GM21825 (cell line): ENCODE measurements around the gene TBC1D5.
"Not testable (repeated sequence)": the region's sequence is repeated elsewhere in the genome, so short reads cannot be mapped to it uniquely, and the experiment has no call there.

Experiments used
- ATAC-seq: cut with Tn5 transposase; IDR thresholded peaks from one replicate; pipeline ENCODE4 v1.9.1; 2021; ENCODE audit warnings: mild to moderate bottlenecking, moderate library complexity; ENCODE audit not compliant: unreplicated experiment

Gene TBC1D5

DNA sequence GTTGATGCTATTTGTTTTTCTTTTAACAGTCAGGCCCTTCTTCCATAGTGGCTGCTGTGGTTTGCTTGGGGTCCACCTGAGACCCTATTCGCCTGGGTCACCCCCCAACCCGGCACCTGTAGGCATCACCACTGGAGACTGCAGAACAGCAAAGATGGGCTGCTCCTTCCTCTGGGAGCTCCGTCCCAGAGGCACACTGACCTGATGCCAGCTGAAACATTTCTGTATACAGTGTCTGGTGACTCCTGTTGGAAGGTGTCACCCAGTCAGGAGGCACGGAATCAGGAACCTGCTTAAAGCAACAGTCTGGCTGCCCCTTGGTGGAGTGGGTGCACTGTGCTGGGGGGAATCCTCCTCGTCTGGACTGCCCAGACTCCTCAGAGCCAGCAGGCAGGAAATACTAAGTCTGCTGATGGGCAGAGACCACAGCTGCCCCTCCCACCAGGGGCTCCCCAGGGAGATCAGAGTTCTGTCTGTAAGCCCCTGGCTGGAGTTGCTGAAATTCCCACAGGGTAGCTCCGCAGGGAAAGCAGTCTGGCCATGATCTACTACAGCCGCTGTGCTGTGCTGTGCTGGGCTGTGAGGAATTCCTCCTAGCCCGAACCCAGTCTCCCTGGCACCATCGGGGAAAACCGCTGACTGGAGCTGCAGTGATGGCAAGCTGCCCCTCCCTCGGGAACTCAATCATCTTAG is 248.2 kb downstream of the TBC1D5 start:
- no peak for ATAC-seq

DNA sequence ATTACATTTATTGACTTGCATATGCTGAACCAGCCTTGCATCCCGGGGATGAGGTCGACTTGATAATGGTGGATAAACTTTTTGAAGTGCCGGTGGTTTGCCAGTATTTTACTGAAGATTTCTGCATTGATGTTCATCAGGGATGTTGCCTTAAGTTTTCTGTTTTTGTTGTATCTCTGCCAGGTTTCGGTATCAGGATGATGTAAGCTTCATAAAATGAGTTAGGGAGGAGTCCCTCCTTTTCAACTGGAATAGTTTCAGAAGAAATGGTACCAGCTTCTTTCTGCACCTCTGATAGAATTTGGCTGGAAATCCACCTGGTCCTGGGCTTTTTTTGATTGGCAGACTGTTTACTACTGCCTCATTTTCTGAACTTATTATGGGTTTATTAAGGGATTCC is 250.8 kb downstream of the TBC1D5 start:
- ATAC-seq, result no peak

DNA sequence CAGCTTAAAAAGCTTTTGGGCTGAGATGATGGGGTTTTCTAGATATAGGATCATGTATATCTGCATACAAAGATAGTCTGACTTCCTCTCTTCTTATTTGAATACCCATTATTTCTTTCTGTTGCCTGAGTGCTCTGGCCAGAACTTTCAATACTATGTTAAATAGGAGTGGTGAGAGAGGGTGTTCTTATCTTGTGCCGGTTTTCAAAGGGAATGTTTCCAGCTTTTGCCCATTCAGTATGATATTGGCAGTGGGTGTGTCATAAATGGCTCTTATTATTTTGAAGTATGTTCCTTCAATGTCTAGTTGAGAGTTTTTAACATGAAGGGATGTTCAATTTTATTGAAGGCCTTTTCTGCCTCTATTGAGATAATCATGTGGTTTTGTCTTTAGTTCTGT is 251.2 kb downstream of the TBC1D5 start:
- not testable (repeated sequence) for ATAC-seq

DNA sequence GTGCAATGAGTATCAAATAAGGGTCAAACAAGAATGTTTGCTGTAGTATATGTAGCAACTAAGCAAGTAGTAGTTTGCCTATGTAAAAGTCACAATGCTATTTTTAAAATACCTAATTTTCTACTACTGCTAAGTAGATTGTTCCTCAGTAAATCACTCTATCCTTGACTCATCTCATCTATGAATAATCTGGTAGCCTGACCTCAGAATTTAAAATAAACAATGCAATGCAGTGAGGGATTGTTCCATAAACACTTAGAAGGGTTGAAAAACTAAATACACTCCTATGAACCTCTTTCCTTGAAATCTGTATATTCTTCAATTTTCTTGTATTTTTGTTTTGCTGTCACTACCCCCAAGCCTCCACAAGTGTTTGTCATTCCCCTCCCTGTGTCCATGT is 253.3 kb downstream of the TBC1D5 start:
- no peak for ATAC-seq

DNA sequence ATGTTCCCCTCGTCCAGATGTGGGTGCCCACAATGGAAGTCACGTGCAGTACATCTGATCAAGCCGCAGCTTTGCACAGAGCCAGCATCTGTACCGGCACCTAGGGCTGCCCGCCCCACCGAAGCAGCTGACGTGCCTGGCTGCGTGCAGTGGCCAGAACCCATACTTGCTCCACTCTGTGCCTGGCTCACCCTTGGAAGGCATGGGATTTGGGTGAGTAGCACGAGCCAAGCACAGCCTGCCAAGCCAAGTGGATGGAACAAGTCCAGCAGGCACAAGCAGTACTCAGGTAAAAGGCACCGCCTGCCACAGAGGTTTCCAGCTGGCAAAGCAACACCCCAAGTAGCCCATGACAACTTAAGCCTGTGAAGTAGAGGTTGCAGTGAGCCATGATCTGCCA is 261.3 kb downstream of the TBC1D5 start:
- ATAC-seq, result no peak

DNA sequence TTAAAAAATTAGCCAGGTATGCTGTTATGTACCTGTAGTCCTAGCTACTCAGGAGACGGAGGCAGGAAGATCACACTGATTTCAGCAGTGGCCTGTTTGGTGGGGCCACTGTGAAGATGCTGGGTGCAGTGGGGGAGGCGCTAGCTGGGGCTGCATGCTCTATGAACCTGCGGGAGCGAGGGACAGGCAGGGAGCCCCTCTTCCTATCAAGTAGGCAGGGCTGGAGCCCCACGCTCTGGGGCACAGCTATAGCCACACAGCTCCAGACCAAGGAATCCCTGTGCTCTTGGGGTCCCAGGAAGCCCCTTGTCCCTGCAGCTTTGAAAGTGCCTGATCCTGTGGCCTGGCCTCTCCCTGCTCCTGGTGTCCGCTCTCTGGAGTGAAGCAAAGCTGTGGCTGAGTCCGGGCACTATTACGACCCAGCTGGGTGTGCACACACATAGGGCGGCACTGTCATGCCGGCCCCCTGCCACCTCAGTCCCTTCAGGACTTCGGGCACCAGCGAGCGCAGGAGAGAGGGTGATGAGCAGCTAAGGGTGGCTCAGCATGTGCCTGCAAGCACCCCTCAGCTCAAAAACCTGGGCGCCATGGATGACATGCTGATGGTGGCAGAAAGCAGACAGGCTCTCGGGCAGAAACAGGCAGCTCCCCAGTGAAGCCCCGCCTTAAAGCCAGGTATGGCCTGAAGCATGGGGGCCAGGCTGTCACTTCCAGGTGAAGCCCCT is 262.6 kb downstream of the TBC1D5 start:
- ATAC-seq, result no peak

DNA sequence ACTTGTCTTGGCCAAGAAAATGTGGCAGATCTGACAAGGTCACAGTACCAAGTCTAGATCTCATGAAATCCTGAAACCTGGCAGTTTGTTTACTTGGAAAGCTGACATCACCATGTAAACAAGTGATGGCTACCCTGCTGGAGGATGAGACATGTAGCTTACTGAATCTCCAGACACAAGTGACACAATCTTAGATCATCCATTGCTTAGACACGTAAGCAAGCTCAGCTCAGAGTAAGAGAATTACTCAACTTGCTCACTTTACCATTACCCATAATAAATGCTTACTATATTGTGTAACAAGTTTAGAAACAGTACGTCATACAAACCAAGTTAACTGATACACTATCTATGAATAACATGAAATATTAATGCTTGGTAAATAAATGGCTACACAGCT is 263.8 kb downstream of the TBC1D5 start:
- no peak for ATAC-seq

DNA sequence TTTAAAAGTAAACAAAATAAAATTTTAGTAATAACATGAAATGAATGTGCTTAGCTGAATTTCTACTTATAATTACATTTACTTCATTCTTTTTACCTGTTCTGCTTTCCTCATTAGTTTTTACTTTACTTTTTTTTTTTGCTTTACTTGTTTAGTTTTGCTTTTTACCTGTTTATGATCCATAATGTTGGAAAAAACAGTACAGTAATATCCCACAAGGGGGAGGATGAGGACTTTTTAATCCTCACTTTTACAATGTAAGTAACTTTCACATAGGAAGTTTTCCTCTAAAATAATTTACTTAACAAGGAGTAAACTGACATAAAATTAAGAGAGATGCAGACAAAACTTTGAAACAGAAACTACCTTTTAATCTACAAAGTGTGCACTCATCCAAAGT is 268.7 kb downstream of the TBC1D5 start:
- no peak for ATAC-seq

DNA sequence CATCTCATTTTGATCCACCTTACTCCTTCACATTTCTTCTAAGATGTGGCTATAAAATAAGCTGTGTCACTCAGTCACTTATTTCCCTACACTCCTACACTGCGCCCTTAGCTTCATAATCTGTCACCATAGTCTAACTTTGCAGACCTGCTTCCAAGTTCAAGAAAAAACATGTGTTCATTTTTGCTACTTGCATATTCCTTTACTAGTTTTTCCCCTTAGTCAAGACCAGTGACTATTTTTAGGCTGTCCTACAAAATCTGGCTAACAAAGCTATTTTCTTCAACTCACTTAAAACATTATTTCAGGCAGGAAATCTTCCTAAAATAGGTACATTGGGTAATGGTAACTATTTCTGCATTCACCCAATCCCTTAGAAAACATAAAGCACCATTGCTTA is 272.5 kb downstream of the TBC1D5 start:
- ATAC-seq, result no peak

DNA sequence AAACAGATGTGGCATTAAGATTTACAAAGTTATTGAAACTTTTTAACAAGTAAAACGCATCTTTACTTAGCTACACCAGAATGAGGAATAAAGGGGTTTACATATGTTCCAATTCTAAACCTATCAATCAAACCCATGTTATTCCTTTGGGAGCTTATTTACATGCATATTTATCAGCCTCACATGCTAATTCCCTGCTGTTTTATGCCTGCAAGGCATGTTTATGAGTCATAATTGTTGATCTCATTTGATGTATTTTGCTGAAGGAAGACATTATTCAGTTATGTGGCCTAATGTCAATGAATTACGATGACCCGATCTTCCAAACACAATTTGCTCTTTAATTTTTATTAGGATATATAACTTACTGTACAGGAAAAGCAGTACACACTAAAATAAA is 272.9 kb downstream of the TBC1D5 start:
- ATAC-seq, result no peak

DNA sequence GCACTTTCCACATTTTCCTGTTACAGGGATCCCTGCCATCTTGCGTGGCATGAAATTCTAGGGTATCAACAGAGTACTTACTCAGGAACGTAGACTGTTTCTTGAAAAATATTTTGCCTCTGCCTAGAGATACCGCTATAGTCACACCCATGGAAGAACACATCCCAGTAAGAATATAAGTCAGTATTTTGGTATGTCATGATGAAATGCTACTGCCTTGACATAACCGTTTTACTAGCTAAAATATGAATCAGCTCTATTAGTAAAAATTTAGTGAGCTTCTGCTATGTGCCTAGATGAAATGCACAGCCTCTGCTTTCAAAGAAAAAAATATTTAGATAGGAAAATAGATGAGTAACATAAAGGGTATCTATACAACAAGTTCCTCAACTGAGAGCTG is 276.4 kb downstream of the TBC1D5 start:
- no peak for ATAC-seq

DNA sequence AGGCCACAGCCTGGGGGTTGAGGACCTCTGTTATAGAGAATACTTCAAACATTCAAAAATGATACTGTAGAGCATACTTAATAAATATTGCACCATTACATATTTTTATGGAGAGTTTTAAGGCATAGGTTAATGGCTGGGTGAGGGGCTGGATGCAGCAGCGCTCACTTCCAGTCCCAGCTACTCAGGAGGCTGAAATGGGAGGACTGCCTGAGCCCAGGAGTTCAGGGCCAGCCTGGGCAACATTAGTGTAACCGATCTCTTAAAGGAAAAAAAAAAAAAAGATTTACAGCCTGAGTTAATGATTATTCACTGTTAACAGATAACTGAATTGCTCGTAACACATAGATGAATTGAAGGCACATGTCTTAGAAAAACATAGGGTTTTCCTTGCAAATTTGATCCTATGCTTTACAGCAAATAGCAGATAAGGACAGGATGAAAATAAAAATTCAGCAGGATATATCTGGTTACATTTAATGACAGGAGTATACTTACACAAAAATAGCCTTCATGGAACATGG is 282.9 kb downstream of the TBC1D5 start:
- ATAC-seq, result no peak

DNA sequence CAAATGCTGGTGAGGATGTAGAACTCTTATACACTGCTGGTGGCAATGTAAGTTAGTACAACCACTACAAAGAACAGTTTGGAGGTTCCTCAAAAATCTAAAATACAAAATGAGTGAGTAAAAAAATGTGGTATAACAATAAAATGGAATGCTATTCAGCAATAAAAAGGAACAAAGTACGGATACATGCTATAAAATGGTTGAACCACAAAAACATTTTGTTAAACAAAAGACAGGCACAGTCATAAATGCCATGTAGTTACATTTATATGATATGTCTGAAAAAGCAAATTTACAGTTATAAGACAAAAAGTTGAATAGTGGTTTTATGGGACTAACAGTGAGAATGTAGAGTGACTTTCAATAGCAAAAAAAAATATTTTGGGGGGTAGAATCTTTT is 285.8 kb downstream of the TBC1D5 start:
- no peak for ATAC-seq

DNA sequence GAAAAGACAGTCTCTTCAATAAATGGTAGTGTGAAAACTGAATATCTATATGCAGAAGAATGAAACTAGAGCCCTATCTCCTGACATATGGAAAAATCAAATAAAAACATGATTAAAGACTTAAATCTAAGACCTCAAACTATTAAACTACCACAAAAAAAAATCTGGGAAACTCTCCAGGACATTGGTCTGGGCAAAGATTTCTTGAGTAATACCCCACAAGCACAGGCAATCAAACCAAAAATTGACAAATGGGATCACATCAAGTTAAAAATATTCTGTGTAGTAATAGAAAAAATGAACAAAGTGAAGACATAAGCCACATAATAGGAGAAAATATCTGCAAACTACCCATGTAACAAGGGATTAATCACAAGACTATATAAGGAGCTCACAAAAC is 286.4 kb downstream of the TBC1D5 start:
- no peak for ATAC-seq

DNA sequence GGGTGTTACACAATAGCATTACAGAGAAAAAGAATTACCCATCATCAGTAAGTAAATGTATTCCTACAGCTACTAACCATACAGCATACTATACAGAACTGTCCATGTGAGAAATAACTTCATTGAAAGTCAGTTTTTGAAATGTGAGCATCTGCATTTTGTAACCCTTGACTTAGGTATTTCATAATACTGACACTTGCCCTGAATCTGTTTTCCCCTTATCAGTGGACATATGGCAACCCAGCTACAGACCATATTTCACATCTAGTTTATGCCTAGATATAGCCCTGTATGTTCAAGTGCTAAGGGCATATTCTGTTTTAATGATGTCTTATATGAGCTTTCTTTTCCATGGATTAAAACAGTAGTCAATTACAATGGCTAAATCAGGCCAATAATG is 297.6 kb downstream of the TBC1D5 start:
- ATAC-seq, result no peak

DNA sequence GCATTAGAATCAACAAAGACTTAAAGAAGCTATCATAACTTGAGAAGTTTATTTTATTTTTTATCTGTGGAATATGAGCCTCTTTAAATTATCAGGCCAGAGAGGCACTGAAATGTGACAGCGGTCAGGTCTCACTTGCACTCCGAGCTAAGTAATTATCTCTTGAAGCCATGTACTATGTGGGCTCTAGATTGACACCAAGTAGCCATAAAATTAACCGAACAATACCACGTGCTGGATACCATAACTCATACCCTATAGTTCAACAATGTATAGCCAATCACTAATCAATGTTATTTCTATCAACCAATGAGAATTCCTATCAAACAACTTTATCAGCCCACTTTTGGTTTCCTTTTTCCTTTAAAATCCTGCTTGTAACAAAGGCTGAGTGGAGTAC is 299.3 kb downstream of the TBC1D5 start:
- no peak for ATAC-seq

DNA sequence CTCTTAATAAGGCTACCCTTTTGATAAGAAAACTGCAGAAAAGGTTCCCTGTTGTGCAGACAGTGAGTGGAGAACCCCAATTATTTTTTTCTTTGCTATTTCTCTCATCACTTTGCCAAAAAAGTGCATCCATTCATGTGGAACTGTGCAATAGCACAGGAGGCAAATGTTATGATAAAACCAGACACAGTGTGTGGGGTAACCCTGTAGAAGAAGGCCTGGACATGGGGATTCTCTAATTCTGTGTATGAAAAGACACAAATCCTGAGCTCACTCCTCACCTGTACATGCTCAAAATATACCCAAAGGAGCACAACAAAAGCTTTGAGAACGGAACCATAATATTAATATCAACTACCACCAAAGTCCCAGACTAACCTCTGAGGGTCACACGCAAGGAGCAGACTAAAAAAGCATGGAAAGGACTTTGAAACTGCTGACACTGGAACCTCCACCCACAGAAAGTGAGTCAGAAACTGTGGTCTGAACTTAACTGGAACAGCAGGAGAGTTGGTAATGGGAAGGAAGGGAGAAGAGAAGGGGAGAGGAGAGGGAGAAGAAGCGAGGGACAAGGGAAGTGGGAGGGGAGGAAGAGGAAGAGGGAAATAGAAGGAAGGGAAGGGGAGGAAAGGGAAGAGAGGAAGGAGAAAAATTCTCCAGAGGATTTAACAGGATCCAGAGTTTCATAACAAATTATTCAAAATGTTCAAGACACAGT is 299.9 kb downstream of the TBC1D5 start:
- ATAC-seq, result no peak

DNA sequence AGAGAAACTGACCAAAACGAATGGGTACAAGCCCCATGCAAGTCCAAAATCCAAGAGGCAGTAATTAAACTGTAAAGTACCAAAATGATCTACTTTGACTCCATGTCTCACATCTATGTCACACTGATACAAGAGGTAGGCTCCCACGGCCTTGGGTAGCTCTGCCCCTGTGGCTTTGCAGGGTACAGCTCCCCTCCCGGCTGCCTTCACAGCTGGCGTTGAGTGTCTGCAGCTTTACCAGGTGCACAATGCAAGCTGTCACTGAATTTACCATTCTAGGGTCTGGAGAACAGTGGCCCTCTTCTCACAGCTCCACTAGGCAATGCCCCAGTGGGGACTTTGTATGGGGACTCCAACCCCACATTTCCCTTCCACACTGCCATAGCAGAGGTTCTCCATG is 308.6 kb downstream of the TBC1D5 start:
- ATAC-seq, result no peak

DNA sequence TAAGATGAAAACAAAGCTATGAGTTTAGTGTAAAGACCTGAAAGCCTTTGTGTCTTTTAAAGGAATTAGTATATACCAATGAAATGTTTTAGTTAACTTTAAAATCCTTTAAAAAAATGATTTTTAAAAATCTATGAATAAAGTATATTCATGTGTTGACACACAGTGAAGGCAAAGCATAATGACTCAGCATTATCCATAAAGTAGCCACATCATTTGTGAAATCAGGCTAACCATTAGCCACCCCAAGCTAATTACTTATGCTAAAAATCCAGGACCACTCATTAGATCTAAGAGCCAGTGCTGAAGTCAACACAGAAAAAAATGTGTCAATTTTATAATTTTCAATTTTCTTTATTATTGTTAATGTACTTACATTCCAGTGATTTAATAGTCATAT is 310.2 kb downstream of the TBC1D5 start:
- ATAC-seq, result no peak

DNA sequence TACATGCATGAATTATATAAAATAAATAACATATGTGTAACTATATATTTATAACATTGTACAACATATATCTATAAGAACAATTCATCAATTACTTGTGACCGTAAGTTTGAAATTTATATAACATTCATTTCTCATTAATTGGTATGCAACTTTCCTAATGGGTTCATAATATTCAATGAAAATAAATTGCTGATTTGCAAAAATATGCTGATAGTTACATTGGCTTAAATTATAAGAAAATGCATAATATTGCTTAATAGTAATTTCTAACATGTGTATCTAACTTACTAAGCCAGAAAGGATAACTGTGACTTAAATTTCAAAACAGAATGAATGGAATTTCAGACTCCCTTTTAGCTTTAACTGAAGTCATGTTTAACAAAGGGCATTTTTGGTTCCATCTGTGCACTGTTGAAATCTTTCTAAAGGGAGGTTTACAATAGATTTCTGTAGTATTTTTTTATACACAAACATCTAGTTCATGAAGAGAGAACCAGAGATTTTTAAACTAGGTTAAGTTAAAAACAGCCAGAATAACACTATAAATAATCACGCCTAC is 310.9 kb downstream of the TBC1D5 start:
- ATAC-seq, result no peak

DNA sequence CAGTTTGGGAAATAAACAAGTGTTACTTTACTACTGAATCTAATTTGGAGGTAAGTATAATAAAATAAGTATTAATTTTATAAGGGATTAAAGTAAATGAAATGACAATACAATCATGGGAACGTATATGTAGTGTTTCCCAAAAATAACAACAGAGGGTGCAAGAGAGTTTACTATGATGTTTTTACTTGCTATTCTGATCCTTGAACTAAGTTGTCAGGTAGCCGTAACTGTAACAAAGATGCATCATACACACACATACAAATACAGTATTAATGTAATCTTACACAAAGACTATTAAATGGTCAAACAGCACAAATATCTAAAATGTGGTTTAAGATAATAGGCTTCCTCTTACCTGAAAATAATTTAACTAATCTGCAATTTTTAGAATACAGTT is 311.4 kb downstream of the TBC1D5 start:
- peak; percentile 61 for ATAC-seq

DNA sequence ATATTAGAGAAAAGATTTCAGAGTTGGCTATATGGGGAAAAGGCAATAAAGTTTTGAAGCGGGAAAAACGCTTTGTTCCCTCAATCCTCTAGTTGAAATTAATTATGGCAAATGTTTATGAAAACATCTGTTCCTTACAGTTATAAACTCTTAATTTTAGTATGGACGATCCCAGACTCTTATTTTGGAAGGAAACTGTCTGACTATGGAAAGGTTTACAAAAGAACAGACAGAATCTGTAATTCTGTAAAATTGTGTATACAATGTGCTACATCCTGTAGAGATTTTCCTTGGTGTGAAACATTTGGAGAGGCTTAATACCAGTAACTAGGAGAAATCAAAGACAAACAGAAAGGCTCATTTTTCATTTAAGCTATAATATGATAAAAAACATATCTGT is 311.8 kb downstream of the TBC1D5 start:
- ATAC-seq, result no peak
